Measurements from ENCODE around the gene TMEM231. TPM values are rescaled to one million over a fixed set of nuclear protein-coding genes. Genes with fewer than 3 reads are reported as not detected.

The TMEM231 gene
- total RNA-seq, 1 experiment from 2014 or later = 9.7 TPM

GRCh38 chr16:75590920-75591843, 35.1 kb upstream of the TMEM231 start:
- CTCF ChIA-PET = no interaction called here
- H3K9me2 ChIP-seq (ENCODE audit: insufficient read depth) = no peaks in the 10 kb centered on the region
- H3K27ac ChIP-seq (ENCODE audit: low read depth, low read length) = no peak overlapping the region
- peaks cover 0 to 7% of the 10 kb centered on the region in 2 experiments; a peak in 1 of 4 replicates for H3K36me3 ChIP-seq (ENCODE audit: control insufficient read depth in 1 of 2, insufficient read depth in 2 of 2, low read length in 2 of 2)
- no peaks in the 10 kb centered on the region for H4K20me1 ChIP-seq (ENCODE audit: insufficient read depth)
- no peaks in the 10 kb centered on the region for H3K27me3 ChIP-seq (ENCODE audit: insufficient read depth, low read length)
- no peak overlapping the region for H3K4me3 ChIP-seq (replicated peaks in 1 of 2; ENCODE audit: low read depth in 1 of 2, low read length in 2 of 2)
- TF ChIP-seq POLR2AphosphoS5 (IDR thresholded peaks at IDR 0.05; ENCODE audit: low read depth, low read length) (no peak), EZH2phosphoT487 (IDR thresholded peaks at IDR 0.05; ENCODE audit: borderline replicate concordance) (no peak), ATF3 (IDR thresholded peaks at IDR 0.05) (no peak), CBX3 (IDR thresholded peaks at IDR 0.05; ENCODE audit: low read depth) (no peak), YY1 (IDR thresholded peaks at IDR 0.05; ENCODE audit: extremely low read depth, insufficient replicate concordance, low read depth, low read length) (no peak), CTCF (IDR thresholded peaks at IDR 0.05 in 2 of 3, conservative IDR thresholded peaks at IDR 0.05 in 1 of 3; ENCODE audit: borderline replicate concordance in 1 of 3, insufficient read depth in 1 of 3, low read depth in 2 of 3, low read length in 2 of 3) (no peak), MAX (IDR thresholded peaks at IDR 0.05) (no peak), EZH2 (IDR thresholded peaks at IDR 0.05) (no peak)
- no peak overlapping the region for H2AFZ ChIP-seq (ENCODE audit: low read depth, low read length, poor library complexity, severe bottlenecking)
- ATAC-seq (no peak), DNase-seq (ENCODE audit: low read depth, low spot score) (no peak)
- POLR2A ChIA-PET = no interaction called here
- H3K79me2 ChIP-seq (ENCODE audit: insufficient read depth, low read length) = no peaks in the 10 kb centered on the region
- RAD21 ChIA-PET (ENCODE audit: low non-redundant PET in 1 of 2, low total read pairs in 2 of 2, uncharacterized antibody in 2 of 2, unreplicated experiment in 2 of 2) = no interaction called here
- no TSS peak for BruUV-seq (replicated peaks)
- H3K4me2 ChIP-seq (ENCODE audit: low read length) = no peak overlapping the region
- H3K9ac ChIP-seq (ENCODE audit: low read length) = no peak overlapping the region
- intact Hi-C loops (cut with micrococcal nuclease) = no loop called here
- no peaks in the 10 kb centered on the region for H3K9me3 ChIP-seq (ENCODE audit: control insufficient read depth in 1 of 2, insufficient read depth in 1 of 2, low read depth in 1 of 2, low read length in 2 of 2)
- peaks cover 0 to 8% of the 10 kb centered on the region in 2 experiments; a peak in 1 of 4 replicates for H3K4me1 ChIP-seq (ENCODE audit: control insufficient read depth in 1 of 2, insufficient read depth in 2 of 2, low read length in 2 of 2)
